NK-92 treated with Interleukin-12 subunit alpha and Interleukin-12 subunit beta, amount 100 ng/mL, for 24 hours (cell line): ENCODE data around the gene PWWP2B.
A peak's percentile ranks its signal among the peaks of the same experiment; 100 is the strongest.

Experiments
- DNase-seq: peaks from one replicate; lab custom pipeline; 2025; lab: John Stamatoyannopoulos, UW

The PWWP2B gene

DNA sequence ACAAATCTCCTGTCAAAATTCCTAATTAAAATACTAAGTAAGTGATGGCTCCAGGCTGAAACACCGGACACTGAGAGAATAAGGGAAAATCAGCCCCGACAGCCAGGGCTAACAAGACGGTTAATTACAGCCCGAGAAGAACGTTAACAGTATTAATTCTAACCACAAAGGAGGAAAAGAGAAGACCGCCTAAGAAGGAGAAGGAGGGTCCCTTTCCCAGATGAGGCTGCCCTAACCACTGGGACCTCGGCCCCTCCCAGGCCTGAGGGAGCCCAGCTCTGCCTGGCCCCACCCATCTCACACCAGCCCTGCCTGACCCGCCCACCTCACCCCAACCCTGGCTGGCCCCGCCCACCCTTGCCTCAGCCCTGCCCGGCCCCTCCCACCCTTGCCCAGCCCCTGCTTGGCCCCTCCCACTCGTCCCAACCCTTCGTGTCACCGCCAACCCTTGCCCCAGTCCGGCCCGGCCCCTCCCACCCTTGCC is 51.3 kb downstream of the PWWP2B start:
- DNase-seq, result peak; percentile 20

DNA sequence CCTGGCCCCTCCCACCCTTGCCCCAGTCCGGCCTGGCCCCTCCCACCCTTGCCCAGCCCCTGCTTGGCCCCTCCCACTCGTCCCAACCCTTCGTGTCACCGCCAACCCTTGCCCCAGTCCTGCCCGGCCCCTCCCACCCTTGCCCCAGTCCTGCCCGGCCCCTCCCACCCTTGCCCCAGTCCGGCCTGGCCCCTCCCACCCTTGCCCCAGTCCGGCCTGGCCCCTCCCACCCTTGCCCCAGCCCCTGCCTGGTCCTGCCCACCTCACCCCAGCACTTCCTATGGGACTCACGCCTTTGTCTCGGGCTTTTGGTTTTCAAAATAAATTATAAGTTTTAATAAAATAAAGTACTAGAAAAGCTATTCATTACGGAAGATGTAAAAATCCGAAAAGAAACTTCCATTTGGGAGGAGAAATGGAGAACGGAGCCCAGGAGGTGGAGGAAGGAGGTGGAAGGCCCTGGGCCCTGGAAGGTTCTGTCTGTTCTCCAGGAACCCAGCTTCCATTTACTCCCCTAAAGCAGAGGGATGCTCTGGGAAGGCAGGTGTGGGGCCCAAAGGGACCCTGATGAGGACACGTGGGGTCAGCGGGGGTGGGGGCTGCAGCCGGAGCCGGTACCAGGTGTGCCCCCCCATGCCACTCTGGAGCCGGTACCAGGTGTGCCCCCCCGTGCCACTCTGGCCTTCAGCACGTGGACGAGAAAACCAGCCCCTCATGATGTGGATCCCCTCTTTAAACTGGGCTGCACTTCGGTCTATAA is 52.2 kb downstream of the PWWP2B start:
- DNase-seq, result no peak

DNA sequence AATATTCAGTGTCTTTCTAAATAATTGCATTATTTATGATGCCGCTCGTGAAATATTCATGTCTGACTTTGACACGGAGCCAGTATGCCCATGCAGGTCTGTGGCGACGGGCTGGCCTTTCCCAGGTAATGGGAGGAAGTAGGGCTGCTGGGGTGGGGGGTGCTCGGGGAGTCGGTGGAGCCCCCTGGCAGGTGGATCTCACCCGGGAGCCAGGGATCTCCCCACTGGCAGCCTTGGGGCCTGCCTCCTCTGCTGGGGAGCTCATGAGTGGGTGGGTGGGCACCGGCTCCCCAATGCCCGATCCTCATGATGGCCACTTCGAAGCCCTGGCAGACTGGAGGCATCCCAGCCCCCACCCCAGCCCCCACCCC is 52.8 kb downstream of the PWWP2B start:
- no peak for DNase-seq

DNA sequence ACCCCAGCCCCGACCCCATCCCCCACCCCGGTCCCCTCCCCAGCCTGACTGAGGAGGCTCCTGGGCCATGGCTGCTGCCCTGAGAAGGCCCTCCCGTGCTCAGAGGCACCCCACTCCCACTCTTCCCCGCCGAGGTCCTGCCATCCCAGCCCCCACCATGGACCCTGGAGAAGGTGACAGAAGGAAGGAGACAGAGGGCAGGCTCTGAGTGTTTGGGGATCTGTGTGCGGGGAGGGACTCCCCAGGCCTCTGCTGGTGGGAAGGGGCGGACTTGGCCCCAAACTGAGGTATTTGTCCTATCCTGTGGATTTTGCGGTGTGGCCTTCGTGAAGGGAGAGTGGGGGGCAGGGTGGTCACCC is 53.4 kb downstream of the PWWP2B start:
- DNase-seq, result no peak

DNA sequence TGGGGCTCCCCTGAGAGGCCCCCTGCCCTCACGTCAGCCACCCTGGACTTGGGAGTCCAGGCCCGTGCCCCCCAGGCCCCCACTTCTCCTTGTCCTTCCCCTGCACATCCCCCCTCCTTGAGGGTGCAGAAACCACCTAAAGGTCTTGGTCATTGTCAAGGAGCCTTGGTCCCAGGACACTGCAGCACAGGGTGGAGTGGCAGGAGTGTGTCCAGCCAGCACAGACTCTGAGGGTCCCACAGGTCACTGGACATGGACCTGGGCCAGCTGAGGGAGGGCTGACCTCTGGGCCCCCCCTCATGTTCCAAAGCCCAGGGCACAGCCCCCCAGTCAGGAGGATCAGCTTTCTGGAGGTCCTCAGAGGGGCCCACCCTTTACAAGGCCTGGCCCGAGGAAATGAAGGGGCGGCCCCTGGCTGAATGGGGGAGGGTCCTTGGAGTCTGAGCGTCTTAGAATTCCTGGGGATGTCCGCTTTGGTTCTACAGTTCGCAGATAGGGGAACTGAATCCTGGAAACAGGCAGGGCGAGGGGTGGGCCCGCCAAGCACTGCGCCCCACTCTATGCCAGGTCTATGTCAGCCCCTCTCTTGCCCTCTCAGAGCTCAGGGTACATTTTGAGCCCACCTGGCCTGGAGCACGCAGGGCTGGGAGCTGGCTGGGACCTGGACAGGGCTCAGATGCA is 54.0 kb downstream of the PWWP2B start:
- DNase-seq, result no peak

DNA sequence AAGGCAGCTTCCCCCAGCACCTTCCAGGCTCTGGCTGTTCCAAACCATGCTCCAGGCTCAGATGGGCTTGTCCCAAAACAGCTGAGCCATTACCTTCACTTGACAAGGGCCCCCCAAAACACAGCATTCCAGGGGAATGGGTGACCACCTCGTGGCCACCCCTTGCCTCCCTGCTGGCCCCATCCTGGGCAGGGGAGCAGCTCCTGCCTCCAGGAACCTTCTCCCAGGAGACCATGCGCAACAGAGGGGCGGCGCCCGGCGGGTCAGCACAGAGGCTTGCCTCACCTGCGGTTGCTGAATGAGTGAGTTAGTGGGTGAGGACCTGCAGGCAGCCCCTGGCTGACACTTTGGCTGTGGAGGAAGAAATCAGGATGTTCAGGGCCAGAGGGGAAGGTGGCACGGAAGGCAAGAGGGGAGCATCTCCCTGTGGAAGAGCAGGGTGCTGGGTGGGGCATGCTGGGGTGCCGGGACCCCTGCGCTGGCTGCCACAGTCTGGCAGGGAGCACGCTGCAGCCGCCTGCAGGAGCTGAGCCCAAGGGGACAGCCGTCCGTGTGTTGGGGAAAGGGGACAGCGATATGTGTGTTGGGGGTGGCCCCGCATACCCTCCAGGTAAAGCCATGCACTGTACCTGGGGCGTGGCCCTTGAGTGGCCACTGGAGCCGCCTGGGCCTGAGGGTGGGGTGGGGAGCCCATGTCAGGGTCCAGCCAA is 54.7 kb downstream of the PWWP2B start:
- DNase-seq, result no peak

DNA sequence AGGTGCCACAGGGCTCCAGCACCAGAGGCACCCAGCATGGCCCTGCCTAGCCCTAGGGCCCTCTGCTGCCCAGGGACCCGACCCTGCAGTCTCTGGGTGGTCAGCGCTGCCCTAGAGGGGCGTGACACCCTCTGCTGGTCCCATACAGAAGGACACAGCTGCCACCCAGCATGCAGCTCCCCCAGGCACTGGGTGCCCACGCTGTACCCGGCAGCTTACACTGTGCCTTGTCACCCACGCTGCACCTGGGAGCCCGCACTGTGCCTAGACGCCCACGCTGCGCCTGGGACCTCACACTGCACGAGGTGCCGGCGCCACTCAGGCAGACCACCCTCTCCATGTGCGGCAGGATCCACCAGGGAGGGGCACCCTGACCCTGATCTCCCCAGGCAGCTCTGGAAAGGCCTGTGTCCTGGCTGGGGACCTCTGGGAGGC is 55.2 kb downstream of the PWWP2B start:
- no peak for DNase-seq

DNA sequence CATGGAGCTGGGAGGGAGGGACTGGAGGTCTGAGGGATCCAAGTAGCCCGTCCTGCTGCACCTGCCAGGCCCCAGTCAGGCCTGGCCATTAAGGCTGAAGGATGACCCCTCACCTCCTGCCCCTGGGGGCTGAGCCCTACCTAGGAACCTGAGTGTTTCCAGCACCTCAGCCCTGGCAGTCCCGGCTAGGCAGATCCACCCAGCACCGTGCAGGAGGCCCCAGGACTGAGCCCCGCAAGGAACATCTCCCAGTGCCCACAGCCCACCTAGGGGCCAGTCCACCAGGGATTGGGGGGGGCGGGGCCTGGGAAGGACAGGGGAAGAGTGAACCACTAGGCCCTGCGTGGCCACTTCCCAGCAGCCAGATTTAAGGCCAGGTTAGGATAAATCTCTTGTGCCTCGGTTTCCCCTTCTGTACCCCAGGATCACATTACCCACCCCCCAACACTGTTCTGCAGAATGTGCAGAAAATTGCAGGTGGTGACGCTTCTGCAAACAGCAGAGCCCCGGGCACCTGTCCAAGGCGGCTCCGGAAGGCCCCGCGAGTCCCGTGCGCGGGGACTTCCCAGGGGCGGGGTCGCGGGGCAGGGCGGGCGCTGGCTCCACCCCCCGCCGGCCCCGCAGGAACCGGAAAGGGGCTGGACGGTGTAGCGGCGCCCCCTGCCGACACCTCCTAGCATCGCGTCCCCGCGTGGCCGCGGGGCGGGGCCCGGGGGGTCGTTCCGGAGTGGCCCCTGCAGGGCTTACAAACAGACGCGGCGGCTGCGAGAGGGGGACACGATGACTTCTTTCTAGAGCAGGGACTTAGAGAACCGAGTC is 55.9 kb downstream of the PWWP2B start:
- no peak for DNase-seq

DNA sequence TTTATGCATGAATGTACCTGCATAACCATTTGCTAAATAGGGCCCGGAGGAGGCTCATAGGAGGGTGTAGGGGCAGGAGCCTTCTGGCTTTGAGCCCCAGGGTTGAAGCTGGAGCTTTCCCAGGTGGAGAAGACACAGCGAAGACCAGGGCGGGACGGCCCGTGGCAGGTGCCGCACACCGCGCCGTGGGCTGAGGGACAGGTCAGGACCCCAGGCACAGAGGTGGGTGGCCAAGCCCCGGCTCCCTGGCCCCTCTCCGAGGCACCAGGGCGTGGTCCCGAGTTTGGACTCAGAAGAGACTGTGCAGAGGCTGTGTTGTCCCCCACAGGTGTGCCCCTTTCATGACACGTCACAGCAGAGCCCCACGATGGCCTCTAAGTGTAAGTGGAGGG is 56.5 kb downstream of the PWWP2B start:
- no peak for DNase-seq

DNA sequence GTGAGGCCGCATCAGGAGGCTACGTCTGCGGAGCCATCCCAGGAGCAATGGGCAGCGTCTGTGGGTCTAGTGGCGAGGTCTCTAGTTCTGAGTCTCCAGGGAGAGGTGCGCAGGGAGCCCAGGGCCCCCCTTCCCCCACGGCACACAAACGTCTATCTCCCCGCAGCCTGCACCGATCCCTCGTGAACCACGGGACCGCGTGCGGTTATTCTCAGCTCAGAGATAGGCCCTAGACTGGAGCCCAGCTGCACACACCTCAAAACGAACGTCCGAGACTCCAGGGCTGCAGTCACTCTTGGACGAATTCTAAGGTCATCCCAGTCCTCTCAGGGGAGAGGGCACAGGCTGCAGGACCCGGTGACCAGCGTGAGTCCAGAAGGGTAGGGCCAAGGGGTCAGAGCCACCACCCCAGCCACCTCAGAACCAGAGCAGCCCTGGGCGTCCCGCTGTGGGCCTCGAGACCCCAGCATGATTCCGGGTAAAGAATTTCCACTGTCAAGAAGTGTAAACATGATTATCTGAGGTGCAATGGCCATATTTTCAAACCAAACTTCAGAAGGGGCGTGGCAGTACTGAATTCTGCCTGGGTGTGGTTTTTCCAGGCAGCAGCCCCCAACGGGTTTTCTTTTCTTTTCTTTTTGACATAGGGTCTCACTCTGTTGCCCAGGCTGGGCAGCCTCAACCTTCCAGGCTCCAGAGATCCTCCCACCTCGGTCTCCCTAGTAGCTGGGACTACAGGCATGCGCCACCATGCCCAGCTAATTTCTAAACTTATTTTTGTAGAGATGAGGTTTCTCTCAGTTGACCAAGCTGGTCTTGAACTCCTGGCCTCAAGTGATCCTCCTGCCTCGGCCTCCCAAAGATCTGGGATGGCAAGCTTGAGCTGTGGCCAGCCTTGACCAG is 57.5 kb downstream of the PWWP2B start:
- no peak for DNase-seq

DNA sequence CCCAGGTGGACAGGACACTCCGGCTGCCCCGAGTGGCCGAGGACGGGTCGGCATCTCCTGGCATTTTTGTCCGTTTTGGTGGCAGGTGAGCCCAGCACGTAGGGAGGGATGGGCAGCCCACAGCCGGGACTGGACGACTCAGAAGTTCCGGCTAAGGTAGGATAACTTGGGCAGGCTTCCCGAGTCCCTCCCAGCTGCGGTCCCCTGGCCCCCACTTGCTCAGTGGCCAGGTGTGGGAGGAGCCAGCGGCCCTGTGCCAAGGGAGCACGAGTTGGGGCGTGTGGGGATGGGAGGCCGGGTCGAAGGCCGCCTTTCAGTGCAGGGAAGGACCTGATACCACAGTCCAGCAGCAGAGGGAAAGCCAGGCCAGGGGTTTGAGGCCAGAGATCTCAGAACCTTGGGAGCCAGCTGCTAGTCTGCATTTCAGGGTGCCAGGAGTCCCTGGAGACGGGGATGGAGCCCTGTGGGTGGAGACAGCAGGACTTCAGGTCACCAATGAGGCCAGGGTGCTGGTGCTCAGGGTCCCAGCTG is 58.5 kb downstream of the PWWP2B start:
- DNase-seq, result no peak

DNA sequence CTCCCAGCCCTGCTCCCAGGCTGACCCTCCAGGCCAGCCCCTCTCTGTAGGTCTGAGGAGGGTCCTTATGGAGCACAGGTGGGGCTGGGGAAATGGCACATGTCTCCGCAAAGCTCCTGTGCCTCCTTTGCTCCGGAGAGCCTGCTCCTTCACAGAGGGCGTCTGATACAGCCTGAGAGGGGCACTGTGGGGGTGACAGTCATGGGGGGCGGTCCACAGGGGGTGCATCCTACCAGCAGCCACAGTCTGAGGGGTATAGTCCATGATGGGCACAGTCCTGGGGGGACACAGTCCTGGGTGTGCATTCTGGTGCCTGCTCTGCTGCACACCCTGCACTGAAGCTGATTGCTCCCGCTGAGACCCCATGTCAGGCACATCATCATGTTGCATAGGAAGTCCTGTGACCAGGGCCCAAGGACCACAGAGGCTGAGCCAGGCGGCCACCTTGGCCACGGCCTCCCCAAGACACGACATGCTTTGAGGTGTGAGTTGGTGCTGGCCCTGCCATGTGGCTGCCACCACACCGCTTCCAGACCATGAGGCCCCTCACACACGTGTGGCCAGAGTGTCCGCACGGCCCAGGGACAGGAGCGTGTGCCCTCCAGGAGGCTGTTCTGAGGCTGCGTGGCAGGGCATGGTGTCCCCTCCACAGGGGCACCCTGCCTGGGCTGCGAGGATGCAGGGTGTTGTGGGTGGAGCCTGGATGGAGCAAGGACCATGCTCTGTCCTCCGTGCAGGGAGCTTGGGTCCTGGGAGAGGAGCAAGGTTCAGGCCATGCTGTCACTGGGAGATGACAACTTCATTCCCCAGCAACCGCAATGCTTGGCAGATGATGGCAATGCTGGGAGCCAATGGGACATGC is 59.2 kb downstream of the PWWP2B start:
- DNase-seq, result no peak

DNA sequence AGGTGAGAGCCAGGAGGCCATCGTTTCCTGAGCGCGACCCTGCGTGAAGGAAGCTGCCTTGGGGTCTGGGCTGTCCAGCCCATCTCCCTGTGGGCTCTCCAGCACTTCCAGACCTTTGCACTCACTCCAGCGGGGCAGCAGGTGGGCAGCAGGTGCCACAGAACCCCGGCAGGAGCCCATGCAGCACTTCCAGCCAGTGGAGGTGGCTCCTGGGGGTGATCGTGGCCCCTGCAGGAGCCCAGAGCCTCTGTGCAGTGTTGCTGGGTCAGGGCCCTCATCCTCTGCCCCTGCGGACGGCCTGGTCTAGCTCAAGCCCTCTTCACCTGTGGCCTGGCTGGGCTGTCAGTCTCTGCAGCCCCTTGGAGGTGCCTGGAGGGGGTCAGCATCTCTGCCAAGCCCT is 59.9 kb downstream of the PWWP2B start:
- DNase-seq, result no peak

DNA sequence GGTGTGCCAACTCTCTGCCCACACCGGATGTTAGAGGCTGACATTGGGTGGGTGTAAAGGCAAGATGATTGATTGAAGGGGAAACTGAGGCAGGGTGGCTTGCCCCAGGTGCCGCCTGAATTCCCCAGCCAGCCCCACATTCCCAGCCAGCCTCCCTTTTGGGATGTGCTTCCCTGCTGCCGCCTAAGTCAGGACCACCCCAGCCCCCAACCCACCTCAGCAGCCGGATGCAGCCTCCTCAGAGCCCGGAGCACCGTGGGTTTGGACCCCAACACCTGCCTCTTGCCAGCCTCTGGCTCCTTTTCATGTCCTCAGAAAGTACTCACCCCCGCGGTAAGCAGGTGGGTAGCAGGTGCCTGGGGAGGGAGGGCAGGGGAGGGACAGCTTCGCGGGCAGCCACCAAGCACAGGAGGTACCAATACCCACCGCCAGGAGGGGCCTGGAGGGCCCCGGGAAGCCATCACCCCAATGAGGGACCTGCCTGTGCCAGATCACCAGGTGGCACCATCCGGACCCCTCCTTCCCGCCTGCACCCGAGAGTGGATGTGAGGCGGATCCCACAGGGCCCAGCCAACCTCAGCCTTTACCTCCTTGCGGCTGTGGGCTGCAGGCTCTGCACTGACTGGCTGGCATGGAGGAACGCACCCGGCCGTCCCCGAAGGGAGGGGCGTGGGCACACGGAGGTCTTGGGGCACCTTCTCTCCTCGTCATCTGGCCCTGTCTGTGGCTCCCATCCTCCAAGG is 60.5 kb downstream of the PWWP2B start:
- DNase-seq, result no peak

DNA sequence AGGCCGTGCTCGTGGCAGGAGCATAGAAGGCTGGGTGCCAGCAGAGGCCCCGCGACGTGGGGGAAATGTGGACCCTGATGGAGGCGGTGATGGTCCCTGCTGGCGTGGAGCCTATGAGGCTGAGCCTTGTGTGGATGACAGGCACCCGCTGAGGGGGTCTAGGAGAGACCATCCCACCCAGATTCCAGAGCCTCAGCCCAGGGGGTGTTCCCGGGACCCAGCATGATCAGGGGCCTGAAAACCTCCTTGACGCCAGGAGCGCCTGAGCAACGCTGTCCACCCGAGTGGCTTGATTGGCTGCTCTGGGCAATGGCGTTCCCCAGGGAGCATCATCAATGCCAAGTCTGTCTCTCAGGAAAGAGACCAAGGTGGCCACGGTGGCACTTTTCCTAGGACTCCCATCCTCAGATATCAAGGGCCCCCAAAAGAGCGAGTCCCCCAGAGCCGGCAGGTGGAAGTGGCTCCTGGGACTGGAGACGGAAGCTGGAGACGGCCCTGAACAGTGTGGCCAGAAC is 61.1 kb downstream of the PWWP2B start:
- no peak for DNase-seq

DNA sequence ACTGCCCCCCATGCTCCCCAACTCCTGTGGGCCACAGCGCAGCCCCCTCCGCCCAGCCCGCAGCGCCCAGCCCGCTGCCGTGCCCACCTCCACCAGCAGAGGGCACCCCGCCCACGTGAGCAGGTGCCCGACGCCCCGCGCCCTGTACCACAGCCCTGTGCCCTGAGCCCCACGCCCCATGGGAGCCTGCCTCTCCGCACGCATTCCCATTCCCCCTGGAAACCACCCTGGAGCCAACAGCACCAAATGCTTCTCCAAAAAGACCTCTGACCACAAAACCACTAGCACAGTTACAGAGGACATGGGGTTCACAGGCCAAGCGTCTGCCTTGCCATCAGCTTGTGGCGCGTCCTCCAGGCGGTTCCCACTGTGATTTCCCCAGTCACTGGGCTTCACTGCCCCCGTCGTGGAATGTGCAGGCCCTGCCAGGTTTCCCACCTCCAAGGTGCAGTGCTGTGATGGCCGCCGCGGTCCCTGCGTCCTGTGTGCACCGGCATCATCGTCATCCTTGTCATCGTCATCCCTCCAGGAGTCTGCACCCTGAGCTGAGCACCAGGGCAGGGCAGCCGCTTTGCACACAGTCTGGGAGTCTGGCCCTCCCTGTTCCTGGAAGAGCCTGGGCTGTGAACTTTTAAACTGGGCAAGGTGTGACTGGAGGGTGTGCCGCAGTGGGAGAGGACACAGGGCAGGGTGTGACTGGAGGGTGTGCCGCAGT is 61.7 kb downstream of the PWWP2B start:
- no peak for DNase-seq

DNA sequence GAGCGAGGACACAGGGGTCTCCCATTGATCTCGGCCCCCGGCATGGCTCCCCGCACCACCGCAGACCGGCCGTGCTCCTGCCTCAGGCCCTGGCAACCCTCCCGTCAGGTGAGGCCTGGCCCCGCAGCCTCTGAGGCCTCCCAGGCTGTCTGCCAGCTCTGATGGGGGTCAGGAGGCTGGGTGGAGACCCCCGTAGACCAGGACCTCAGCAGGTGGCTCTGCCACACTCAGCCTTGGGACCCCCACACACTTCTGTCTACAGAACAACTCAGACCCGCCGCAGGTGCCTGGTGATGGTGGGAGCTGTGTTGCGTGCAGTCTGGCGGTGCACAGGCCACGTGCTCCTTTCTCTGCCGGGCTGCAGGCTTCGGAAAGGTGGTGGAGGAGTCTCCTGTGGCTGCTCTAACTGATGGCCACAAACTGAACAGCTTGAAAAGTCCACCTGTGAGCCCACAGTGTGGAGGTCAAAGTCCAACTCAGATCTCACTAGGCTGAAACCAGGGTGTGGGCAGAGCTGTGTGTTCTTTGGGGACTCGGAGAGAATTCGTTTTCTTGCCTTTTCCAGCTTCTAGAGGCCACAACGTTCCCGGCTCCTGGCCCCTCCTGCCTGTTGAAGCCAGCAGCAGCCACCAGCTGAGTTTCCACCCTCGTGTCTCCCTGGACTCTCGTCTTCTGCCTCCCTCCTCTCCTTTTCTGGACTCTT is 62.5 kb downstream of the PWWP2B start:
- no peak for DNase-seq

DNA sequence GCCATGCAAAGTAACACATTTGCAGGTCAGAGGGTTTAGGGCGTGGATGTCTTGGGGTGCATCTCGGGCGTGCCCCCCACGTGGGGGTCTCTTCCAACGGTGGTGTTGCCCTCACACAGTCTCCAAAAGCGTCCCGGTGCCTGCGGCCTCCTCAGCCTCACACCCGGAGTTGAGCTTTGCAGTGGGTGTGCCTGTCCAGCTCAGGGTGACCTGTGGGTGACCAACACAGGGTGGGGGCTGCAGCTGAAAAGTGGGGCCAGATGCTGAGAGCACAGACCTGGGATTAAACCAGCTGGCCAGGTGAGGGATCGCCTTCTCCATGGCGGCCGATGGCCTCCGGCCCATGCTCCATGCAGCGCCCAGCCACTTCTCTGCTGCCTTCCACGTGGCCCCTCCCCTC is 63.1 kb downstream of the PWWP2B start:
- no peak for DNase-seq
